Measurements from ENCODE around the gene FARP1.

Gene FARP1

GRCh38 chr13:98422046-98422445 is 279.2 kb downstream of the FARP1 start:
- H3K9me3 ChIP-seq (ENCODE audit: control insufficient read depth, low read depth, low read length), result no peaks in the 10 kb centered on the region

GRCh38 chr13:98423417-98423816 is 280.5 kb downstream of the FARP1 start:
- H3K9me3 ChIP-seq (ENCODE audit: control insufficient read depth, low read depth, low read length), result no peaks in the 10 kb centered on the region
- H3K4me3 ChIP-seq (ENCODE audit: low read length), result no peak overlapping the region
- no peak overlapping the region for H3K27ac ChIP-seq (ENCODE audit: low read length)
- H3K9ac ChIP-seq (ENCODE audit: low read length), result no peak overlapping the region
- no peaks in the 10 kb centered on the region for H3K27me3 ChIP-seq (ENCODE audit: control insufficient read depth, insufficient read depth, low read length)
- H3K4me1 ChIP-seq (ENCODE audit: control insufficient read depth, low read depth, low read length), result no peaks in the 10 kb centered on the region
- H3K36me3 ChIP-seq (ENCODE audit: control insufficient read depth, low read depth, low read length), result peaks cover 9% of the 10 kb centered on the region

More at GRCh38 chr13:98422046-98422445, 279.2 kb downstream of the FARP1 start:
- no peaks in the 10 kb centered on the region for H3K4me1 ChIP-seq (ENCODE audit: control insufficient read depth, low read depth, low read length)
- peaks cover 9% of the 10 kb centered on the region for H3K36me3 ChIP-seq (ENCODE audit: control insufficient read depth, low read depth, low read length)
- no peak overlapping the region for H3K27ac ChIP-seq (ENCODE audit: low read length)
- H3K4me3 ChIP-seq (ENCODE audit: low read length), result no peak overlapping the region
- no peak overlapping the region for H3K9ac ChIP-seq (ENCODE audit: low read length)
- no peaks in the 10 kb centered on the region for H3K27me3 ChIP-seq (ENCODE audit: control insufficient read depth, insufficient read depth, low read length)

- H3K4me3 ChIP-seq (ENCODE audit: low read length), result no peak overlapping the region
- H3K9ac ChIP-seq (ENCODE audit: low read length), result no peak overlapping the region
- no peak overlapping the region for H3K27ac ChIP-seq (ENCODE audit: low read length)
- peaks cover 9% of the 10 kb centered on the region for H3K36me3 ChIP-seq (ENCODE audit: control insufficient read depth, low read depth, low read length)
- H3K4me1 ChIP-seq (ENCODE audit: control insufficient read depth, low read depth, low read length), result no peaks in the 10 kb centered on the region
- H3K27me3 ChIP-seq (ENCODE audit: control insufficient read depth, insufficient read depth, low read length), result no peaks in the 10 kb centered on the region
- H3K9me3 ChIP-seq (ENCODE audit: control insufficient read depth, low read depth, low read length), result no peaks in the 10 kb centered on the region
Observed at GRCh38 chr13:98427331-98427995, 284.6 kb downstream of the FARP1 start.

DNA sequence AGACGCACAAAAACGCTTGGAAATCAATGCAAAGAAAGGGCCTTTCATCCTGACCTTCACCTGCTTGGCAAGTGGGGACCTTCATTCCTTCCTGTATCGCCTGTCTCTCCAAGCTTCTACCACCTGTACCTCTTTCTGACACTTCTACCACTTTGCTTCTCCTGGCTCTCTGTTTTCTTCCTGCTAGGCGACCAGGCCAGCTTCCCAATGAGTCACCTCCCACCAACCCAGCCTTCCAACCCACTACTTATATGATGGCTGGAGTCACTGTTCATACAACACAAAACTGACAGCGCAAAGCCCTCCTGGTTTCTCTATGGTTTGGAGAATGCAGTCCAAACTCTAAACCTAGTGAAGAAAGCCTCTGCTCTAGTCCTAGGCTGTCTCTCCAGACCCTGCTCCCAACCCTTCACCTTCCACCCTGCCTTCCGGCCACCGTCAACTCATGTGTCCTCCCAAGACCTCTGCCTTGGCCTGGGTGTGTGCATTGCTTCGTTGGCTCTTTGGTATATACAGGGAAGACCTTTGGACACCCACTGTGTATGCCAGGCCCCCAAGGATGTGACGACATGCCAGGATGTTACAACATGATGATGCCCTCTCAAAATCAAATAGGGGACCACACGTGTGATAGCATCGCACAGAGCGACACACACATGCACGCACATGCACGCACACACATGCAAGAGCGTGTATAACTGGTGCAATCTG is 285.5 kb downstream of the FARP1 start:
- no peaks in the 10 kb centered on the region for H3K27me3 ChIP-seq (ENCODE audit: control insufficient read depth, insufficient read depth, low read length)

GRCh38 chr13:98429081-98429480 is 286.2 kb downstream of the FARP1 start:
- no peak overlapping the region for H3K4me3 ChIP-seq (ENCODE audit: low read length)
- no peak overlapping the region for H3K9ac ChIP-seq (ENCODE audit: low read length)
- no peaks in the 10 kb centered on the region for H3K27me3 ChIP-seq (ENCODE audit: control insufficient read depth, insufficient read depth, low read length)
- H3K9me3 ChIP-seq (ENCODE audit: control insufficient read depth, low read depth, low read length), result no peaks in the 10 kb centered on the region
- no peak overlapping the region for H3K27ac ChIP-seq (ENCODE audit: low read length)
- no peaks in the 10 kb centered on the region for H3K4me1 ChIP-seq (ENCODE audit: control insufficient read depth, low read depth, low read length)
- H3K36me3 ChIP-seq (ENCODE audit: control insufficient read depth, low read depth, low read length), result peaks cover 9% of the 10 kb centered on the region

More for the DNA sequence above, 285.5 kb downstream of the FARP1 start:
- Histone ChIP-seq H3K4me1 (ENCODE audit: control insufficient read depth, low read depth, low read length) (no peaks in the 10 kb centered on the region), H3K9me3 (ENCODE audit: control insufficient read depth, low read depth, low read length) (no peaks in the 10 kb centered on the region), H3K27ac (ENCODE audit: low read length) (no peak overlapping the region), H3K9ac (ENCODE audit: low read length) (no peak overlapping the region), H3K4me3 (ENCODE audit: low read length) (no peak overlapping the region), H3K36me3 (ENCODE audit: control insufficient read depth, low read depth, low read length) (peaks cover 9% of the 10 kb centered on the region)

- no peaks in the 10 kb centered on the region for H3K27me3 ChIP-seq (ENCODE audit: control insufficient read depth, insufficient read depth, low read length)
- no peaks in the 10 kb centered on the region for H3K4me1 ChIP-seq (ENCODE audit: control insufficient read depth, low read depth, low read length)
- H3K9ac ChIP-seq (ENCODE audit: low read length), result no peak overlapping the region
- peaks cover 9% of the 10 kb centered on the region for H3K36me3 ChIP-seq (ENCODE audit: control insufficient read depth, low read depth, low read length)
- H3K27ac ChIP-seq (ENCODE audit: low read length), result no peak overlapping the region
- no peaks in the 10 kb centered on the region for H3K9me3 ChIP-seq (ENCODE audit: control insufficient read depth, low read depth, low read length)
- no peak overlapping the region for H3K4me3 ChIP-seq (ENCODE audit: low read length)
Observed at GRCh38 chr13:98429531-98429930, 286.6 kb downstream of the FARP1 start.

DNA sequence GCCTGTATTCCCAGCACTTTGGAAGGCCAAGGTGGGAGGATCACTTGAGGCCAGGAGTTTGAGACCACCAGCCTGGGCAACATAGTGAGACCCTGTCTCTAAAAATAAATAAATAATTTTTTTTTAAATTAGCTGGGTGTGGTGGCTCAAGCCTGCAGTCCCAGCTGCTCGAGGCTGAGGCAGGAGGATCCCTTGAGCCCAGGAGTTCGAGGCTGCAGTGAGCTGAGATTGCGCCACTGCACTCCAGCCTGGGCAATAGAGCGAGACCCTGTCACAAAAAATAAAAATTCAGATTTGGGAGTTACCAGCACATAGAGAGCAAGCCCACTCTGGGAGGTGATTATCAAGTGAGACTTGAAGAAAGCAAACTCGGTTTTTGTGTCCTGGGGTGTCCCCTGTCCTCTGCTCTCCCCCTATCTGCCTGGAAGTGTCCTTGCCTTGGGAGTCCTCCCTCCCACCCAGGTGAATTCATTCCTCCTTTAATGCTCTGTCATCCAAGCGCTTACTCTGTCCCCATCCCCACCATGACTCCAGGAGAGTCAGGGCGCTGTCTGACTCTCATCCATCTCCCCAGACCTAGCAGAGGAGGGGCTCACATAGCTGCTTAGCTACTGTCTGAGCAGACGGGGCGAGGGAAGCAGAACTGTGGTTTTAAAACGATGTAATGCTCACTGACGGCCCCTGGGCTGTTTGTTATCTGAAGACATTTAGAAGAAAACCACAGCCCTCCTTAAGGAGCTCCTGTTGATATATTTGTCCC is 287.3 kb downstream of the FARP1 start:
- Histone ChIP-seq H3K36me3 (ENCODE audit: control insufficient read depth, low read depth, low read length) (peaks cover 9% of the 10 kb centered on the region), H3K27me3 (ENCODE audit: control insufficient read depth, insufficient read depth, low read length) (no peaks in the 10 kb centered on the region), H3K9me3 (ENCODE audit: control insufficient read depth, low read depth, low read length) (no peaks in the 10 kb centered on the region), H3K4me3 (ENCODE audit: low read length) (no peak overlapping the region), H3K4me1 (ENCODE audit: control insufficient read depth, low read depth, low read length) (no peaks in the 10 kb centered on the region), H3K27ac (ENCODE audit: low read length) (no peak overlapping the region), H3K9ac (ENCODE audit: low read length) (no peak overlapping the region)

- no peaks in the 10 kb centered on the region for H3K9me3 ChIP-seq (ENCODE audit: control insufficient read depth, low read depth, low read length)
- no peak overlapping the region for H3K27ac ChIP-seq (ENCODE audit: low read length)
- no peaks in the 10 kb centered on the region for H3K36me3 ChIP-seq (ENCODE audit: control insufficient read depth, low read depth, low read length)
- H3K4me3 ChIP-seq (ENCODE audit: low read length), result no peak overlapping the region
- H3K27me3 ChIP-seq (ENCODE audit: control insufficient read depth, insufficient read depth, low read length), result no peaks in the 10 kb centered on the region
- H3K9ac ChIP-seq (ENCODE audit: low read length), result no peak overlapping the region
- H3K4me1 ChIP-seq (ENCODE audit: control insufficient read depth, low read depth, low read length), result no peaks in the 10 kb centered on the region
Observed at GRCh38 chr13:98432638-98433037, 289.7 kb downstream of the FARP1 start.

- no peaks in the 10 kb centered on the region for H3K36me3 ChIP-seq (ENCODE audit: control insufficient read depth, low read depth, low read length)
- H3K9ac ChIP-seq (ENCODE audit: low read length), result no peak overlapping the region
- no peak overlapping the region for H3K4me3 ChIP-seq (ENCODE audit: low read length)
- no peaks in the 10 kb centered on the region for H3K9me3 ChIP-seq (ENCODE audit: control insufficient read depth, low read depth, low read length)
- no peak overlapping the region for H3K27ac ChIP-seq (ENCODE audit: low read length)
- H3K4me1 ChIP-seq (ENCODE audit: control insufficient read depth, low read depth, low read length), result no peaks in the 10 kb centered on the region
- no peaks in the 10 kb centered on the region for H3K27me3 ChIP-seq (ENCODE audit: control insufficient read depth, insufficient read depth, low read length)
Observed at GRCh38 chr13:98433654-98434053, 290.8 kb downstream of the FARP1 start.

DNA sequence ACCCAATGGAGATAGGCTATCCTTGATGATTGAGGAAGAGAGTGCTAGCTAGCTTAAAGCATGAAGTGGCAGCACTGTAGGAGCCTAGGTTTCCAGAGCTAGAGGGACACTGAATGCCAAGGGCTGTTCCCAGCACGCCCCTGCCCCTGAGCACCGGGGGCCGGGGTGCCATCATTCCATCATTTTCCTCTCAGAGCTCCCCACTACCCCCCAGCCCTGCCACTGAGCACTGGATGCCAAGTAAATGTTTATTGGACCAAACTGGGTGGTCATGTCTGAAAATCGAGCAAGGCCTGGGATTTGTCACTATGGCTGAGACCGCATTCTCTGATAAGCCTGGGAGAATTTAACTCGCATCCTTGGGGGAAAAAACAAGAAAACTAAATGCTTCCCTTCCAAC is 291.2 kb downstream of the FARP1 start:
- Histone ChIP-seq H3K9me3 (ENCODE audit: control insufficient read depth, low read depth, low read length) (no peaks in the 10 kb centered on the region), H3K4me3 (ENCODE audit: low read length) (no peak overlapping the region), H3K9ac (ENCODE audit: low read length) (no peak overlapping the region), H3K27me3 (ENCODE audit: control insufficient read depth, insufficient read depth, low read length) (no peaks in the 10 kb centered on the region), H3K27ac (ENCODE audit: low read length) (no peak overlapping the region), H3K36me3 (ENCODE audit: control insufficient read depth, low read depth, low read length) (peaks cover 2% of the 10 kb centered on the region), H3K4me1 (ENCODE audit: control insufficient read depth, low read depth, low read length) (no peaks in the 10 kb centered on the region)

DNA sequence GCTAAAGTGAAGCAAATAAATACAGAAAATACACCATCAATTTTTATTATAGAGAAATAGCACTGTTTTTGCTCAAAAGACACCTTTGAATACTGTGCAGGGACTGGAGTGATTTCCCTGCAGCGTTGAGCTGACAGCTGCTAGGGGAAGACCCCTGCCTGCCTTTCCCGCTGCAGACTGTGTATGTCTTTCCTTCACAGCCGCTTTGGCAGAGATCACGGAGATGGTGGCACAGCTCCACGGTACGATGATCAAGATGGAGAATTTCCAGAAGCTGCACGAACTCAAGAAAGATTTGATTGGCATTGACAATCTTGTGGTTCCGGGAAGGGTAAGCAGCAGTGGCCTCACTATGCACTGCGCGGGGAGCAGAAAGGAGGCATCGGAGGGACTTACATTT is 292.5 kb downstream of the FARP1 start:
- Histone ChIP-seq H3K27me3 (ENCODE audit: control insufficient read depth, insufficient read depth, low read length) (no peaks in the 10 kb centered on the region), H3K4me1 (ENCODE audit: control insufficient read depth, low read depth, low read length) (no peaks in the 10 kb centered on the region), H3K27ac (ENCODE audit: low read length) (no peak overlapping the region), H3K9me3 (ENCODE audit: control insufficient read depth, low read depth, low read length) (no peaks in the 10 kb centered on the region), H3K36me3 (ENCODE audit: control insufficient read depth, low read depth, low read length) (peaks cover 6% of the 10 kb centered on the region), H3K4me3 (ENCODE audit: low read length) (no peak overlapping the region), H3K9ac (ENCODE audit: low read length) (no peak overlapping the region)
